ENCODE data around the gene HELZ.
"Not testable (repeated sequence)": the region's sequence is repeated elsewhere in the genome, so short reads cannot be mapped to it uniquely, and the experiment has no call there.

Gene HELZ

GRCh38 chr17:67107811-67108775, 136.9 kb downstream of the HELZ start:
- DNase-seq = no peak

GRCh38 chr17:67107171-67107570, 137.8 kb downstream of the HELZ start:
- DNase-seq = no peak

GRCh38 chr17:67105213-67105612, 139.8 kb downstream of the HELZ start:
- no peak for DNase-seq

- not testable (repeated sequence) for DNase-seq
These were observed 140.4 kb downstream of the HELZ start for GRCh38 chr17:67104641-67105040.

GRCh38 chr17:67098006-67098405, 147.0 kb downstream of the HELZ start:
- DNase-seq = no peak

GRCh38 chr17:67096609-67097008, 148.4 kb downstream of the HELZ start:
- no peak for DNase-seq

- no peak for DNase-seq
These were observed 149.2 kb downstream of the HELZ start for GRCh38 chr17:67095803-67096202.

GRCh38 chr17:67095291-67095690, 149.7 kb downstream of the HELZ start:
- not testable (repeated sequence) for DNase-seq

- no peak for DNase-seq
These were observed 151.6 kb downstream of the HELZ start for GRCh38 chr17:67093348-67093747.

- DNase-seq = not testable (repeated sequence)
These were observed 152.3 kb downstream of the HELZ start for GRCh38 chr17:67092710-67093109.

GRCh38 chr17:67092291-67092690, 152.7 kb downstream of the HELZ start:
- DNase-seq = no peak

- no peak for DNase-seq
These were observed 154.7 kb downstream of the HELZ start for GRCh38 chr17:67090341-67090740.

GRCh38 chr17:67088639-67089038, 156.4 kb downstream of the HELZ start:
- no peak for DNase-seq

GRCh38 chr17:67085406-67085805, 159.6 kb downstream of the HELZ start:
- DNase-seq = no peak

GRCh38 chr17:67082107-67082506, 162.9 kb downstream of the HELZ start:
- no peak for DNase-seq

GRCh38 chr17:67080804-67081203, 164.2 kb downstream of the HELZ start:
- no peak for DNase-seq

- DNase-seq = no peak
These were observed 165.5 kb downstream of the HELZ start for GRCh38 chr17:67079491-67079890.

- no peak for DNase-seq
These were observed 166.7 kb downstream of the HELZ start for GRCh38 chr17:67078292-67078691.

- no peak for DNase-seq
These were observed 168.7 kb downstream of the HELZ start for GRCh38 chr17:67076290-67076689.

GRCh38 chr17:67074781-67075180, 170.2 kb downstream of the HELZ start:
- no peak for DNase-seq

- no peak for DNase-seq
These were observed 172.1 kb downstream of the HELZ start for GRCh38 chr17:67072885-67073284.

GRCh38 chr17:67071595-67071994, 173.4 kb downstream of the HELZ start:
- DNase-seq = no peak

- no peak for DNase-seq
These were observed 175.3 kb downstream of the HELZ start for GRCh38 chr17:67069603-67070136.

GRCh38 chr17:67068999-67069398, 176.0 kb downstream of the HELZ start:
- no peak for DNase-seq
